HT-29 (cell line): ENCODE results near the gene MAGI1. TPM values are rescaled to one million over a fixed set of nuclear protein-coding genes. Genes with fewer than 3 reads are reported as not detected.
"Not testable (repeated sequence)": the region's sequence is repeated elsewhere in the genome, so short reads cannot be mapped to it uniquely, and the experiment has no call there.

Source experiments
- DNase-seq: peaks from one replicate; pipeline ENCODE4 v3.0.0-alpha.2; 2015; ENCODE audit warnings: low spot score
- total RNA-seq: library from RNA; depleted of rRNA; stranded (reverse); fragments of >200 nt; shearing (Covaris generic); gene quantifications from 2 replicates; pipeline ENCODE4 v1.2.3, GENCODE V29; 2014

MAGI1 gene
- total RNA-seq, 1 experiment from 2014 or later, result 15.6 TPM

- no peak for DNase-seq
Observed at GRCh38 chr3:65907232-65908130, 131.2 kb downstream of the MAGI1 start.

- no peak for DNase-seq
Observed at GRCh38 chr3:65905771-65906170, 132.9 kb downstream of the MAGI1 start.

GRCh38 chr3:65904016-65904415 is 134.7 kb downstream of the MAGI1 start:
- no peak for DNase-seq

- peak; percentile 8 for DNase-seq
Observed at GRCh38 chr3:65902304-65902793, 136.4 kb downstream of the MAGI1 start.

- DNase-seq, result no peak
Observed at GRCh38 chr3:65901226-65901625, 137.5 kb downstream of the MAGI1 start.

- no peak for DNase-seq
Observed at GRCh38 chr3:65899226-65899625, 139.5 kb downstream of the MAGI1 start.

- DNase-seq, result no peak
Observed at GRCh38 chr3:65897766-65898165, 141.0 kb downstream of the MAGI1 start.

GRCh38 chr3:65896321-65896720 is 142.4 kb downstream of the MAGI1 start:
- no peak for DNase-seq

GRCh38 chr3:65894679-65895453 is 143.9 kb downstream of the MAGI1 start:
- DNase-seq, result no peak

GRCh38 chr3:65894126-65894525 is 144.6 kb downstream of the MAGI1 start:
- DNase-seq, result no peak

GRCh38 chr3:65893631-65894030 is 145.1 kb downstream of the MAGI1 start:
- DNase-seq, result no peak

- DNase-seq, result not testable (repeated sequence)
Observed at GRCh38 chr3:65891477-65891876, 147.2 kb downstream of the MAGI1 start.

GRCh38 chr3:65890328-65890727 is 148.4 kb downstream of the MAGI1 start:
- no peak for DNase-seq

- DNase-seq, result no peak
Observed at GRCh38 chr3:65889707-65890099, 149.0 kb downstream of the MAGI1 start.

- DNase-seq, result no peak
Observed at GRCh38 chr3:65888980-65889706, 149.6 kb downstream of the MAGI1 start.

GRCh38 chr3:65888196-65888595 is 150.5 kb downstream of the MAGI1 start:
- no peak for DNase-seq

- no peak for DNase-seq
Observed at GRCh38 chr3:65886391-65886790, 152.3 kb downstream of the MAGI1 start.

GRCh38 chr3:65884071-65884470 is 154.6 kb downstream of the MAGI1 start:
- peak; percentile 29 for DNase-seq

GRCh38 chr3:65883613-65884012 is 155.1 kb downstream of the MAGI1 start:
- no peak for DNase-seq

- DNase-seq, result no peak
Observed at GRCh38 chr3:65880350-65880749, 158.4 kb downstream of the MAGI1 start.

- no peak for DNase-seq
Observed at GRCh38 chr3:65879372-65879771, 159.3 kb downstream of the MAGI1 start.

- DNase-seq, result no peak
Observed at GRCh38 chr3:65878831-65879230, 159.9 kb downstream of the MAGI1 start.
